ENCODE measurements around the gene CLIP4.
"Not testable (repeated sequence)": the region's sequence is repeated elsewhere in the genome, so short reads cannot be mapped to it uniquely, and the experiment has no call there.

Gene CLIP4, protein sequence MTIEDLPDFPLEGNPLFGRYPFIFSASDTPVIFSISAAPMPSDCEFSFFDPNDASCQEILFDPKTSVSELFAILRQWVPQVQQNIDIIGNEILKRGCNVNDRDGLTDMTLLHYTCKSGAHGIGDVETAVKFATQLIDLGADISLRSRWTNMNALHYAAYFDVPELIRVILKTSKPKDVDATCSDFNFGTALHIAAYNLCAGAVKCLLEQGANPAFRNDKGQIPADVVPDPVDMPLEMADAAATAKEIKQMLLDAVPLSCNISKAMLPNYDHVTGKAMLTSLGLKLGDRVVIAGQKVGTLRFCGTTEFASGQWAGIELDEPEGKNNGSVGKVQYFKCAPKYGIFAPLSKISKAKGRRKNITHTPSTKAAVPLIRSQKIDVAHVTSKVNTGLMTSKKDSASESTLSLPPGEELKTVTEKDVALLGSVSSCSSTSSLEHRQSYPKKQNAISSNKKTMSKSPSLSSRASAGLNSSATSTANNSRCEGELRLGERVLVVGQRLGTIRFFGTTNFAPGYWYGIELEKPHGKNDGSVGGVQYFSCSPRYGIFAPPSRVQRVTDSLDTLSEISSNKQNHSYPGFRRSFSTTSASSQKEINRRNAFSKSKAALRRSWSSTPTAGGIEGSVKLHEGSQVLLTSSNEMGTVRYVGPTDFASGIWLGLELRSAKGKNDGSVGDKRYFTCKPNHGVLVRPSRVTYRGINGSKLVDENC

GRCh38 chr2:29114946-29115609 is at the start of gene CLIP4:
CLIP4 (plus strand) TSS chr2:29115415; CDS start chr2:29121389, 5,974 bp downstream.
- no peak for DNase-seq

GRCh38 chr2:29066271-29066860 is 48.8 kb upstream of the CLIP4 start:
- DNase-seq = no peak

- no peak for DNase-seq
Observed at GRCh38 chr2:29066997-29067605, 48.1 kb upstream of the CLIP4 start.

GRCh38 chr2:29068513-29068912 is 46.7 kb upstream of the CLIP4 start:
- DNase-seq = no peak

GRCh38 chr2:29070526-29070925 is 44.7 kb upstream of the CLIP4 start:
- no peak for DNase-seq

DNA sequence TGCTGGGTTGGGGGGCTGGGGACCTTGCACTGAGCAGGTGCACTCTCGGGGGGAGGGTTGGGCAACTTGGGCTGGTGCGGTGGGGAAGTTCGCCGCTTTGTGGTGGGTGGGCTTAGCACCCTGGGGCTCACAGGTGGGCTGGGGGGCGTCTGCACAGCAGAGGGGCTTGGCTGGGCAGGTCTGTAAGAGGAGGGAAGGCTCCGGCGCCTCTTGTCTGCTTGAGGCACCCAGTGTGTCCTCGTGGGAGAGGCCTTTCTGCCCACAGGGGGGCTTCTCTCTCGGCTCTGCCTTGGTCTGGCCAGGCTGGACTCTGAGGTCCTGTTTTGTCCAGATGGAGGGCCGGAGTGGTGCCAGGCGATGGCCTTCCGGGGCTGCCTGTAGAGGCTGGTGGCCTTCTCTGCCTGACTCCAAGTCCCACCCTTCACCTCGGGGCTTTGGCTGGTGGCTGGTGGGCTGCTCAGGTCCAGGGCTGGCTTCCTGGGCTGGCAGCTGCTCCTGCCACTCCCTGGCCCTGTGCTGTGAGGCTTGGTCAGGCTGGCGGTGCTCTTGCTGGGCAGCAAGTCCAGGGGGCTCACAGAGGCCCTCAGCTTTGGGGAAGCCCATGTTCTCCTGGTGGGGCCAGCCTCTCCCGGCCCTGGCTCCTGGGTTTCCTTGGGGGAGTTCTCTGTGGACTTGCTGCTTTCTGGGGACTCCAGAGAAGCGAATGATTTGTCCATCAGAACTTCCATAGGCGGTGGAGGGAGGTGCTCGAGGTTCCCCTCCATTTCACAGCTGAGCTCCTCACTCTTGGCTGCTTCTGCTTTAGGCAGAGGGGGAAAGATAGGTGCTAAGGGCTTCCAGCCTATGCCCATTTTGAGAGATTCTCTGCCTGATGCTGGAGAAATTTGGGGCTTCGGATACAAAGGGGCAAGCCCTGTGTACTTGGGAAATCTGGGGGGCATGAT is 43.9 kb upstream of the CLIP4 start:
- no peak for DNase-seq

DNA sequence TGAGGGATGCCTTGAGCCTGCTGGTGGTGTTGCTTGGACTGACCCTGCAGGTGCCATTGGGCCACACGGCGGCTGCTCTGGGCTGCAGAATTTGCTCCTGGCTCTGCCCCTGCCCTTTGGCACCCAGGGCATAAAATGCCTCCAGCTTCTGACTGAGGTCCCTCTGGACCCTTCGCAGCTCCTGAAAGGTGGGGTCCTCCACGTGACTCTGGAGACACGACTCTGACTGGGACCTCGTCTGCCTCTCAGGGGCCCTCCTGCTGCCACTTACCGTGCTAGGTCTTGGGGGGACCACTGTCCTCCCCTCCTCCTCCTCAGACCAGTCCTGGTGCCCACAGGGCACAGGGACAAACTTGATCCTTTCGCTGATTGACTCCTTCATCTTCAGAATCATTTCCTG is 43.0 kb upstream of the CLIP4 start:
- DNase-seq = no peak

- no peak for DNase-seq
Observed at GRCh38 chr2:29072971-29073725, 42.1 kb upstream of the CLIP4 start.

GRCh38 chr2:29073933-29074332 is 41.3 kb upstream of the CLIP4 start:
- DNase-seq = no peak

DNA sequence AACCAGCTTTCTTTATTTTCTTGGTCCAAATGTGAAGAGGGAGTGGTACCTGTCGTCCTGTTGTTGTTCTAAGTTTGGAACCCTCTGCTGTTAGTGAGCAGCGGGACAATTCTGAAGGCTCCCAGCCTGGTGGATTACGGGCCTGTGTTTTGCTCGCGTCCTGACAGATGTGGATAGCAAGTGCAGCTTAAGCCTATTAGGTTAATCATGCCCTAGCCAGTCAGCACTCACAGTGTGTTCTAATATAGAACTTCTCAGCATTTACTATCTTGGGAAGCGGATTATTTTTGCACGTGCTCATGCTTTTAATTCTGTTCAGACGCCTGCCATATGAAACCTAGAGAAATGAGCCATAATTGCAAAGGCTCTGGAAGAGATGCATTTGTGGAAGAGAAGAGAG is 40.8 kb upstream of the CLIP4 start, which contains the start of gene PCARE:
Gene PCARE (minus strand): TSS at position 113 of the 400 bp plus-strand sequence. CDS start 262 bp downstream, outside the sequence.
- no peak for DNase-seq

DNA sequence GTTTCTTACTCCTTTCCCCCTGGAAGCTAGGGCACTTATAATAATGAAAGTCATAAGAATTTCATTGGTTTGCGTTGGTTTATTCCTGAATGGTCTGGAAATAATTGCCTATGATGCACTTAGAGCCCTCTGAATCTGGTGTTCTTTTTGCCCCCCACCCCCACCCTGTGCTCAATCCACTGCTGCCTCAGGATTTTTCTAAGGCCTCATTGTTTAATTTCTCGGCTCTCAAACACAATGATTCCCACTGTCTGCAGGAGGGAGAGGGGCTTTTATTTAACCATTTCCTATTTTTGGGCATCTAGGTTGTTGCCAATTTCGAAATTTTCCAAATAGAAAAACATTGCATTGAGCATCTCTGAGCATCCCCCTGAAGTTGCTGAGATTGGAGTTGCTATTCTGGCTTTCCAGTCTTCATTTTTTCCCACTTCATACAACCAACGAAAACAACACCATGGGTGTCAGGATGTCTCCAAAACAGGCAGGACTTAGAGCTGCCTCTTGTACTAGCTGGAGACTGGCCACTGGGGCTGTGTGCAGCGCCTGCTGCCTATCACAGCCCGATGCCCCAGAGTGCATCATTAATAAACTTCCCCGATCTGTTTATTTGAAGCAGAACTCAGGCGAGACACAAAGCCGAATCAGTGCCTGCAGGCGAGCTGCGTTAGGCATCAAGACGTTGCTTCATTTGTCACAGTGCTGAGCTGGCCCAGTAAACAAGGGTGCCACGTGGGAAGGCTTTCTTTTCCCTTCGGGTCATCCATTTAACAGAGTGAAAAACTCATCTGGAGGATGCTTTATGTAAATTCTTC is 39.1 kb upstream of the CLIP4 start:
- no peak for DNase-seq

- no peak for DNase-seq
Observed at GRCh38 chr2:29079887-29080286, 35.3 kb upstream of the CLIP4 start.

GRCh38 chr2:29080886-29081743 is 34.1 kb upstream of the CLIP4 start:
- DNase-seq = no peak

- DNase-seq = no peak
Observed at GRCh38 chr2:29082804-29083495, 32.3 kb upstream of the CLIP4 start.

GRCh38 chr2:29084554-29084953 is 30.7 kb upstream of the CLIP4 start:
- no peak for DNase-seq

GRCh38 chr2:29090311-29090710 is 24.9 kb upstream of the CLIP4 start:
- DNase-seq = not testable (repeated sequence)

DNA sequence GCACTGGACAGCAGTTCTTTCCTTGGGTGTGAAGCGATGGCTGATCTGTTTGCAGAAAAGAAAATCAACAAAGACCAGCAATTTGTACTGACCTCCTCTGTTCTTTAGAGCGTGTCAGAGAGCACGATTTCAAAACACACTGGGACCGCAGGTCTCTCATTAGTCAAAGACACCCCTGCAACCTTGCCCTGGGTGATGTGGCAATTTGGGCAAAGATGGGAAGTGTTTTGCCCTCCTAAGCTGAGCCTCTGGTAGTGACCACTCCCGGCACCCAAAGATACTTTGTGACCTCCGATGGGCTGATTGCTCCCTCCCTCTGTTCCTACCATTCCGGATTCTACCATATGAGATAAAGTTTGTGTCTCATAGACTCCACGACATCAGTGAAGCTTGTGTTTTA is 18.2 kb upstream of the CLIP4 start:
- DNase-seq = no peak

- DNase-seq = no peak
Observed at GRCh38 chr2:29097569-29097968, 17.6 kb upstream of the CLIP4 start.
